T-helper 2 cell treated with Interferon-gamma antibody and Interleukin-4, amounts not matched to agents 5 μg/mL and 100 μg/mL, for 36 hours (primary cell): Measurements from ENCODE around the gene LAMTOR4.

ENCODE experiments used
- DNase-seq: peaks from one replicate; pipeline ENCODE4 v3.0.0; 2021; ENCODE audit warnings: low spot score
- H3K27ac Mint-ChIP-seq: one replicate; pipeline ENCODE4 v1.8.0; 2021; ENCODE audit warnings: mild to moderate bottlenecking, mixed read lengths
- H3K27me3 Mint-ChIP-seq: one replicate; pipeline ENCODE4 v1.8.0; 2021; ENCODE audit warnings: low read depth, mixed read lengths
- H3K36me3 Mint-ChIP-seq: one replicate; pipeline ENCODE4 v1.8.0; 2021; ENCODE audit warnings: low read depth, mixed read lengths
- H3K4me1 Mint-ChIP-seq: one replicate; pipeline ENCODE4 v1.8.0; 2021; ENCODE audit warnings: low read depth, mixed read lengths
- H3K4me3 Mint-ChIP-seq: one replicate; pipeline ENCODE4 v1.8.0; 2022; ENCODE audit warnings: mild to moderate bottlenecking, moderate library complexity, mixed read lengths
- H3K9me3 Mint-ChIP-seq: one replicate; pipeline ENCODE4 v1.8.0; 2021; ENCODE audit warnings: mixed read lengths

LAMTOR4 gene

GRCh38 chr7:100148559-100149328 lies at the start of gene LAMTOR4:
LAMTOR4 (plus strand) TSS chr7:100148918; CDS start chr7:100148973, 55 bp downstream.
- peaks cover 30% of the 10 kb centered on the region for H3K4me1 Mint-ChIP-seq
- DNase-seq, result peak; percentile 99
- peak within 1 kb of the TSS; percentile 98 for H3K27ac Mint-ChIP-seq
- peak within 1 kb of the TSS; percentile 99 for H3K4me3 Mint-ChIP-seq
- peaks cover 27% of the 10 kb centered on the region for H3K36me3 Mint-ChIP-seq
- no peaks in the 10 kb centered on the region for H3K27me3 Mint-ChIP-seq
- H3K9me3 Mint-ChIP-seq, result no peaks in the 10 kb centered on the region

GRCh38 chr7:100099452-100099851 lies 49.3 kb upstream of the LAMTOR4 start:
- peak overlapping the region; percentile 91 for H3K27ac Mint-ChIP-seq
- H3K9me3 Mint-ChIP-seq, result no peaks in the 10 kb centered on the region
- peaks cover 40% of the 10 kb centered on the region for H3K4me1 Mint-ChIP-seq
- no peaks in the 10 kb centered on the region for H3K27me3 Mint-ChIP-seq
- peaks cover 59% of the 10 kb centered on the region for H3K36me3 Mint-ChIP-seq
- no peak for DNase-seq
- H3K4me3 Mint-ChIP-seq, result peak overlapping the region; percentile 93

DNA sequence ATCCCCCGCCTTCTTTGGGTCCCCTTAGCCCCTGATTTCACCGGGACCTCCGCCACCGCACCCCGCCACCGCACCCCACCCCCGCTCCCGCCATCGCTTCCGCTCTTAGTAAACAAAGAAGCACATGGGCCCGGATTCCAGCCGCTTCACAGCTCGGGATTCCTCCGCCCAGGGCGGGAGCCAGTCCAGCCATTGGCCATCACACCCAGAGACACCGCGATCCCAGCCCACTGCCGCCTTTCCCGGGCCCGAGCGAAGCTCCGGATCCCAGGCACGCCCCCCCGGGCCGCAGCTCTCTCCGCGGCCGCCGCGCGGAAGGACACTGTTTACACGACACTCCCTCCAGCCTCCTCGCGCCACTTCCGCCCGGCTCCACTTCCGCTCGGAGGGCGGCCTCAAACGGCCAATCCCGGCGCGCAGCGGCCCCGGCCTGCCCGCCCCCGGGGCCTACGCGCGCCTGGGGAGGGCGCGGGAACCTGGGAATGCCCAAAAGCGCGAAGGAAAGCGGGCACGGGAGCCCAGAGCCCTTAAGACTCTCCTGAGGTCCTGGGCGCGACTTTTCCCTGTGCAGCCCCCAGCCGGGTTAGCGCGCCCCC lies 48.2 kb upstream of the LAMTOR4 start:
- H3K4me1 Mint-ChIP-seq, result peaks cover 40% of the 10 kb centered on the region
- peak overlapping the region; percentile 93 for H3K4me3 Mint-ChIP-seq
- peaks cover 49% of the 10 kb centered on the region for H3K36me3 Mint-ChIP-seq
- H3K27ac Mint-ChIP-seq, result peak overlapping the region; percentile 91
- DNase-seq, result peak; percentile 91
- H3K9me3 Mint-ChIP-seq, result no peaks in the 10 kb centered on the region
- no peaks in the 10 kb centered on the region for H3K27me3 Mint-ChIP-seq

- H3K27ac Mint-ChIP-seq, result peak within 1 kb of the TSS; percentile 91
- DNase-seq, result peak; percentile 99
- H3K4me3 Mint-ChIP-seq, result peak within 1 kb of the TSS; percentile 93
- peaks cover 42% of the 10 kb centered on the region for H3K36me3 Mint-ChIP-seq
- H3K4me1 Mint-ChIP-seq, result peaks cover 35% of the 10 kb centered on the region
- H3K27me3 Mint-ChIP-seq, result no peaks in the 10 kb centered on the region
- H3K9me3 Mint-ChIP-seq, result no peaks in the 10 kb centered on the region
Measured at GRCh38 chr7:100101016-100101862, 47.5 kb upstream of the LAMTOR4 start, which contains the start of the genes AP4M1 and MCM7. AP4M1 (plus strand) TSS chr7:100101643; CDS start chr7:100101715, 72 bp downstream. MCM7 (minus strand) TSS chr7:100101397; CDS start chr7:100101294, 103 bp downstream.

GRCh38 chr7:100102950-100103840 lies 45.5 kb upstream of the LAMTOR4 start:
- DNase-seq, result no peak
- peak overlapping the region; percentile 52 for H3K27ac Mint-ChIP-seq
- peak overlapping the region; percentile 93 for H3K4me3 Mint-ChIP-seq
- no peaks in the 10 kb centered on the region for H3K9me3 Mint-ChIP-seq
- H3K27me3 Mint-ChIP-seq, result no peaks in the 10 kb centered on the region
- peaks cover 36% of the 10 kb centered on the region for H3K36me3 Mint-ChIP-seq
- peaks cover 27% of the 10 kb centered on the region for H3K4me1 Mint-ChIP-seq

DNA sequence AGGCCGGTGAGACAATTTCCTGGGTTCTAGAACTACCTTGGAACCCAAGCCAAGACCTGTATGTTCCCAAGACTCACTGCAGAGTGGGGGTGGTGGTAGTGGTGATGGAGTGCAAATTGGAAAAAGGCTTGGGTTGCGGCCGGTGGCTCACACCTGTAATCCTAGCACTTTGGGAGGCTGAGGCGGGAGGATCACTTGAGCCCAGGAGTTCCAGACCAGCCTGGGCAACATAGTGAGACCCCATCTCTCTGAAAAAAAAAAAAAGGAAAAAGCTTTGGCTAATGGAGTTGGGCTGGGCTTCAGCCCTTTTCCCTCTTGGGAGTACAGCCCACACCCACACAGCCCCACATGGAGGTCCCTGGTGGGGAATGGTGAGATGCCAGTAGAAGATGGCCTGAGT lies 43.2 kb upstream of the LAMTOR4 start:
- Mint-ChIP-seq H3K4me3 (no peak overlapping the region), H3K4me1 (peaks cover 9% of the 10 kb centered on the region), H3K27me3 (no peaks in the 10 kb centered on the region), H3K36me3 (peaks cover 30% of the 10 kb centered on the region), H3K9me3 (no peaks in the 10 kb centered on the region), H3K27ac (no peak overlapping the region)
- no peak for DNase-seq

DNA sequence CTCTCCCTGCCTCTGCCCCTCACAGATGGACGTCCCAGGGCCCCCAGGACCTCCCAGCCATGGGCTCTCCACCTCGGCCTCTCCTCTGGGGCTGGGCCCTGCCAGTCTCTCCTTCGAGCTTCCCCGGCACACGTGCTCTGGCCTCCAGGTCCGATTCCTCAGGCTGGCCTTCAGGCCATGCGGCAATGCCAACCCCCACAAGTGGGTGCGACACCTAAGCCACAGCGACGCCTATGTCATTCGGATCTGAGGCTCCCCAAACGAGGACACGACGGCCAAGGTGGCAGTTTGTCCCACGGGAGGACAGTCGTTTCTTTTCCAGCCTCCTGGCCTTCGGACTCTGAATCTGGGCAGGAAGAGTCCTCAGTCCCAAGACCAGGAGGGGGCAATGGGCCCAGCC lies 42.1 kb upstream of the LAMTOR4 start:
- peaks cover 33% of the 10 kb centered on the region for H3K36me3 Mint-ChIP-seq
- no peaks in the 10 kb centered on the region for H3K27me3 Mint-ChIP-seq
- no peak overlapping the region for H3K27ac Mint-ChIP-seq

DNA sequence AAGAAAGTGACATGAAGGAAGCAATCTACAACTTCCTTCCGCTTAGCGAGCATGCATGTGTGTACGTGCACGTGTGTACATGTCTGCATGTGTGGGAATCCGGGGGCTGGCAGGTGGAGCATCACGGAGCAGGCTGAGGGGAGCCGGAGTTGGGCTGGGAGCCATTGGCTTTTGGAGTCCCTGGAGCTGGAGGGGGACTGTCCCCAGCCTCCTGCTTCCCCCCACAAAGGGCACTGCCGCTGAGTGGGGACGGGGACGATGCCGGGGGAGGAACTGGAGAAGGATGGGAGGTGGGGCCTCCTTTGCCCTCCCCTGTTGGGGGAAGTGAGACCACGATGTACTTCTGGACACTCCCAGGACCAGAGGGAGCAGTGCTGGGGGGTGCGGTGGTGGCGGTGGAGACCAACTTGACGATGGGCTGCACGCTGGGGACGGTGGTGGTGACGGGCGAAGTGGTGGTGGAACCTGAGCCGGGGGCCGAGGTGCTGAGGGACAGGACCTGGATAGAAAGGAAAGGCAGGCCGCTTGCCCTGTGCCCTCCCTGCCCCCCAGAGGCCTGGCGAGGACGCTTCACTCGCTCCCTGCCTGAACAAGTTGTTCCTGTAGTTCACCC lies 41.5 kb upstream of the LAMTOR4 start:
- Mint-ChIP-seq H3K27ac (no peak overlapping the region), H3K4me3 (no peak overlapping the region), H3K27me3 (no peaks in the 10 kb centered on the region), H3K9me3 (no peaks in the 10 kb centered on the region), H3K36me3 (peaks cover 33% of the 10 kb centered on the region), H3K4me1 (peaks cover 9% of the 10 kb centered on the region)
- DNase-seq, result no peak

More for the DNA sequence above, 42.1 kb upstream of the LAMTOR4 start:
- Mint-ChIP-seq H3K4me1 (peaks cover 9% of the 10 kb centered on the region), H3K4me3 (no peak overlapping the region), H3K9me3 (no peaks in the 10 kb centered on the region)
- no peak for DNase-seq

- H3K36me3 Mint-ChIP-seq, result peaks cover 34% of the 10 kb centered on the region
- H3K9me3 Mint-ChIP-seq, result no peaks in the 10 kb centered on the region
- H3K27ac Mint-ChIP-seq, result no peak overlapping the region
- no peak for DNase-seq
- no peak overlapping the region for H3K4me3 Mint-ChIP-seq
- H3K27me3 Mint-ChIP-seq, result no peaks in the 10 kb centered on the region
- peaks cover 3% of the 10 kb centered on the region for H3K4me1 Mint-ChIP-seq
Measured at GRCh38 chr7:100107890-100108289, 40.8 kb upstream of the LAMTOR4 start.

GRCh38 chr7:100109521-100110163 lies 39.1 kb upstream of the LAMTOR4 start:
- no peak overlapping the region for H3K4me3 Mint-ChIP-seq
- no peaks in the 10 kb centered on the region for H3K4me1 Mint-ChIP-seq
- no peaks in the 10 kb centered on the region for H3K9me3 Mint-ChIP-seq
- no peak overlapping the region for H3K27ac Mint-ChIP-seq
- peaks cover 39% of the 10 kb centered on the region for H3K36me3 Mint-ChIP-seq
- no peak for DNase-seq
- H3K27me3 Mint-ChIP-seq, result no peaks in the 10 kb centered on the region

GRCh38 chr7:100111156-100111555 lies 37.6 kb upstream of the LAMTOR4 start:
- H3K9me3 Mint-ChIP-seq, result no peaks in the 10 kb centered on the region
- H3K36me3 Mint-ChIP-seq, result peaks cover 43% of the 10 kb centered on the region
- no peaks in the 10 kb centered on the region for H3K4me1 Mint-ChIP-seq
- no peak overlapping the region for H3K4me3 Mint-ChIP-seq
- H3K27ac Mint-ChIP-seq, result no peak overlapping the region
- no peaks in the 10 kb centered on the region for H3K27me3 Mint-ChIP-seq
- DNase-seq, result no peak

GRCh38 chr7:100111914-100112313 lies 36.8 kb upstream of the LAMTOR4 start:
- no peak for DNase-seq
- no peak overlapping the region for H3K27ac Mint-ChIP-seq
- no peaks in the 10 kb centered on the region for H3K4me1 Mint-ChIP-seq
- no peaks in the 10 kb centered on the region for H3K9me3 Mint-ChIP-seq
- no peaks in the 10 kb centered on the region for H3K27me3 Mint-ChIP-seq
- peaks cover 43% of the 10 kb centered on the region for H3K36me3 Mint-ChIP-seq
- H3K4me3 Mint-ChIP-seq, result no peak overlapping the region
